OCI-LY3 (cell line): ENCODE data around the gene MAPK8.

Experiments used
- EZH2phosphoT487 ChIP-seq: fragments of 200-600 bp; shearing (Covaris generic); IDR thresholded peaks from 2 replicates; pipeline ENCODE4 v1.6.1; 2018; ENCODE audit warnings: antibody characterized with exemption, mixed run types, low read depth
- TF ChIP-seq, protein P1 (sequence below): fragments of 200-600, 300-600 bp; sonication (generic); IDR thresholded peaks from 2 replicates; pipeline ENCODE4 v1.5.1; 2014; ENCODE audit warnings: antibody characterized with exemption, low read length, low read depth

DNA sequence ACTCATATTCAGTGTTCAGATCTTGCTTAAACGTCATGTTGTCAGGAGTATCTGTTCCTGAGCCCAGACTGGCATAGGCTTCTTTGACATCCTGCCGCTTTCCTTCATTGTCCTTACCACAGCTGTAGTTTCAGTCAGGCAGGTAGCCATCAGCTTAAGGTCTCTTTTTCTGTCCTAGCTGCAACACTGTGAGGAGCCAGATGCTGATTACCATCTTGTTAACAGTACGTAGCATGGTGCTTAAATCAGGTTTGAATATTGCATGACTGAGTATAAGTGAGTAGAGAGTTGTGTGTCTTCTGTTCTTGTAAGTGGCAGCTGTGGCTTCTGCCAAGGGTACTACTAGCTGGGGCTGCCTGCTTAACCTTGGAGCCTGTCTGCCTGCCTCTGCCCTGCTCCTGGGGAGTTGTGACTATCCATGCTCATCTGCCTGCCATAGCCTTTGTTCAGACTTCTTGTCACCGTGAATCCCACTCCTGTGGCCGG lies 92.6 kb downstream of the MAPK8 start:
- TF ChIP-seq, protein P1, sequence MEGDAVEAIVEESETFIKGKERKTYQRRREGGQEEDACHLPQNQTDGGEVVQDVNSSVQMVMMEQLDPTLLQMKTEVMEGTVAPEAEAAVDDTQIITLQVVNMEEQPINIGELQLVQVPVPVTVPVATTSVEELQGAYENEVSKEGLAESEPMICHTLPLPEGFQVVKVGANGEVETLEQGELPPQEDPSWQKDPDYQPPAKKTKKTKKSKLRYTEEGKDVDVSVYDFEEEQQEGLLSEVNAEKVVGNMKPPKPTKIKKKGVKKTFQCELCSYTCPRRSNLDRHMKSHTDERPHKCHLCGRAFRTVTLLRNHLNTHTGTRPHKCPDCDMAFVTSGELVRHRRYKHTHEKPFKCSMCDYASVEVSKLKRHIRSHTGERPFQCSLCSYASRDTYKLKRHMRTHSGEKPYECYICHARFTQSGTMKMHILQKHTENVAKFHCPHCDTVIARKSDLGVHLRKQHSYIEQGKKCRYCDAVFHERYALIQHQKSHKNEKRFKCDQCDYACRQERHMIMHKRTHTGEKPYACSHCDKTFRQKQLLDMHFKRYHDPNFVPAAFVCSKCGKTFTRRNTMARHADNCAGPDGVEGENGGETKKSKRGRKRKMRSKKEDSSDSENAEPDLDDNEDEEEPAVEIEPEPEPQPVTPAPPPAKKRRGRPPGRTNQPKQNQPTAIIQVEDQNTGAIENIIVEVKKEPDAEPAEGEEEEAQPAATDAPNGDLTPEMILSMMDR = no peak
- no peak for TF ChIP-seq EZH2phosphoT487
